Epithelial cell of prostate (primary cell): ENCODE results near the gene ADGRG3.

ENCODE experiments used
- DNase-seq: peaks from one replicate; pipeline ENCODE4 v3.0.0-alpha.2; 2011; ENCODE audit warnings: low read depth, low spot score
- H3K27ac ChIP-seq: fragments of 450-650 bp; 2 replicates; pipeline ENCODE4 v1.5.1; 2017; ENCODE audit warnings: mild to moderate bottlenecking

Gene ADGRG3, protein sequence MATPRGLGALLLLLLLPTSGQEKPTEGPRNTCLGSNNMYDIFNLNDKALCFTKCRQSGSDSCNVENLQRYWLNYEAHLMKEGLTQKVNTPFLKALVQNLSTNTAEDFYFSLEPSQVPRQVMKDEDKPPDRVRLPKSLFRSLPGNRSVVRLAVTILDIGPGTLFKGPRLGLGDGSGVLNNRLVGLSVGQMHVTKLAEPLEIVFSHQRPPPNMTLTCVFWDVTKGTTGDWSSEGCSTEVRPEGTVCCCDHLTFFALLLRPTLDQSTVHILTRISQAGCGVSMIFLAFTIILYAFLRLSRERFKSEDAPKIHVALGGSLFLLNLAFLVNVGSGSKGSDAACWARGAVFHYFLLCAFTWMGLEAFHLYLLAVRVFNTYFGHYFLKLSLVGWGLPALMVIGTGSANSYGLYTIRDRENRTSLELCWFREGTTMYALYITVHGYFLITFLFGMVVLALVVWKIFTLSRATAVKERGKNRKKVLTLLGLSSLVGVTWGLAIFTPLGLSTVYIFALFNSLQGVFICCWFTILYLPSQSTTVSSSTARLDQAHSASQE

DNA sequence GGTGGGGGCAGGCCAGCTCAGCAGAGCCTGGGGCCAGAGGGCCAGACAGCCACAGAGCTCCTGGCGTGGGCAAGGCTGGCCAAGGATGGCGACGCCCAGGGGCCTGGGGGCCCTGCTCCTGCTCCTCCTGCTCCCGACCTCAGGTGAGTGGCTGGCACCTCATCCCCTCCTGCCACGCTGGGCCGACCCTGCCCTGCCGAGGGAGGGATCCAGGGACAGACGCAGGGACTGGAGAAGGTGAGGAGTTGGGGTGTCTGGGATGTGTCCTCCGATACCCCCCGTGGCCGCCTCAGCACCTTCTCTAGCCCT lies at the start of gene ADGRG3:
TSS of gene ADGRG3 (plus strand) at position 44 of the 309 bp plus-strand sequence. CDS start at position 86, 42 bp downstream.
- no peak within 1 kb of the TSS for H3K27ac ChIP-seq
- no peak for DNase-seq

DNA sequence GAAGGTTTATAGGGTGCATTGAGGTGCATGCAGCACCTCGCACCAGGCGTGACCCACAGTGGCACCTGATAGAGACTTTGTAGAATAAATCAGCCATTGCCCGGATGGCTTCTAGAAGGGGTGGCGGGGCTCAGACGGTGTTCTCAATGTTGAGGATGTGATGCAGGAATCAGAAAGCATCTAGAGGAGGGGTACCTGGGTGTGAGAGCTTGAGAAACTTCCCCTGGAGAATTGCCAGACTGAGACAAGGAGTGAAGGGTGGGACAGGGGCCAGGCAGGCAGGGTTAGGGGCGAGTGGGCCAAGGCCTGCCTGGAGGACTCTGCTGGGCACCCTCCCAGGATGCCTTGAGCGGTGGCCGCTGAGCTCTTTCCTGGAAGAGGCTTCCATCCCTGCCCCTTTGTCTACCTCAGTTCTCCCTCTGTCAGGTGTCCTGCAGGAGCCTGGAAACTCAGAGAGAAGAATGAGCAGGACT lies 48.9 kb upstream of the ADGRG3 start:
- peak overlapping the region; percentile 97 for H3K27ac ChIP-seq
- DNase-seq = no peak

DNA sequence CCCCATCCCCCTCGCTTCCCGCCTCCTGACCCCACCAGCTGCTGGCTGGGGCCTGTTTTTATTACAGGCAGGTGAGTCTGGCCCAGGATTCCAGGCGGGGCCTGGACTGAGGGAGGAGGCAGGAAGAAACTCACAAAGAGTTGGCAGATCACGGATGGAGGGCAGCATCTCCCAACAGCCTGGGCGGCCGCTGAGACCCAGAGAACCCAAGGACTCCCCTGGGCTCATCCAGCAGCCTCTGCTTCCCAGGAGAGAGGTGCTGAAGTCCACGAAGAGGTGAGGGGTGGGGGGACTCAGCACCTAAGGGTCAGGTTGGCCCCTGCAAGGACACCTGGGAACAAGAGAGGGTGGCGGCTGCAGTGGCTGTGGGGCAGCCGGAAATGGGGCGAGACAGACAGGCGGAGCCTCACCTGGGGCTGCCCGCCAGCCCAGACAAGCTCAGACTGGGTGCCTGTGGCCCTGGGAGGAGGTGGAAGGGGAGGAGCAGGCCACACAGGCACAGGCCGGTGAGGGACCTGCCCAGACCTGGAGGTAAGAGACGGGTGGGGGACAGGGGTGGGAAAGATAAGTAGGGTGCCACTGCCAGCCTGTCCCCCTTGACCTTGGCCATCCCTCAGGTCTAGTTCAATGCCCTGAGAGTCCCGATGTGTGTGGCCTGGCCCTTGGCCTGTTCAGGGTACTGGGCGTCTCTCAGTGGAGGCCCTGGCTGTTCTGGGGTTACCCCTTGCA lies 48.3 kb upstream of the ADGRG3 start:
- DNase-seq = no peak
- peak overlapping the region; percentile 97 for H3K27ac ChIP-seq

DNA sequence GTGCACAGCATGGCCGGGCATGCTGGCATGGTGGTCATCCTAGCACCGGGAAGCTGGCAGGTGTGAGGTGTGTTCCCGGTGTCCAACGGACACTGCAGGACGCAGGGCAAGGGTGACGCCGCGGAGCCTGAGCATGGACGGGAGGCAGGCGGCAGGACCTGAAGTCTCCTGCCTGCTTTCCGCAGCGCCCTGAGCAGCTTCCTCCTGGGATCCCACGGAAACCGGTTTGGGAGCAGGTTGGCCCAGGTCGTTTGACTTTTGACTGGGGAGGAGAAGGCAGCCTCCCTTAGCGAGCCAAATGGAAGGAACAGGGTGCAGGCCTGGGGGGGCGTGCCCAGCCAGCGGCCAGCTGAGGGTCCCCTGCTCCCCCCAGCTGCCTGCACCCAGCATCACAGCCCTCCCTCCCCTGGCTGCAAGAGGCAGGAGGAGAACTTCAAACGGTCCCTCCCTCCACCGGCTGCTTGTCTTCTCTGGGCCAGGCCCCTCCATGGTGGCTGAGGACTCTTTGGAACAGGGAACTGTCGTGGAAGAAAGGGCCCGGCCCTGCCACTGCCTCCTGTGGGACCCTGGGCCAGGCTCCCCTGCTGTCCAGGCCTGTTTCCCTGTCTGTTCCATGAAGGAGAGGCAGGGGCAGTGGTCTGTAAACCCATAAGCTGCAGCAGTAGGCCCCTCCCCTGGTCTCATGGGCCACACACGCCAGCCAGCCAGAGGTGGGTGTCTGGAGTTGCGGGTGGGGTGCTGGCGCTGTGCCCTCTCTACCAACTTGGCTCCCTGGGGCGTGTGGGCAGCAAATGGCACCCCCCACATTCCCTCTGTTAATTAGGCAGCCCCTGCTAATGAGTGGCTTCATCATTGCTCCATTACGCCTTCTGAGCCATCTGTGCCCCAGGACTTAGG lies 47.5 kb upstream of the ADGRG3 start:
- no peak for DNase-seq
- peak overlapping the region; percentile 97 for H3K27ac ChIP-seq

DNA sequence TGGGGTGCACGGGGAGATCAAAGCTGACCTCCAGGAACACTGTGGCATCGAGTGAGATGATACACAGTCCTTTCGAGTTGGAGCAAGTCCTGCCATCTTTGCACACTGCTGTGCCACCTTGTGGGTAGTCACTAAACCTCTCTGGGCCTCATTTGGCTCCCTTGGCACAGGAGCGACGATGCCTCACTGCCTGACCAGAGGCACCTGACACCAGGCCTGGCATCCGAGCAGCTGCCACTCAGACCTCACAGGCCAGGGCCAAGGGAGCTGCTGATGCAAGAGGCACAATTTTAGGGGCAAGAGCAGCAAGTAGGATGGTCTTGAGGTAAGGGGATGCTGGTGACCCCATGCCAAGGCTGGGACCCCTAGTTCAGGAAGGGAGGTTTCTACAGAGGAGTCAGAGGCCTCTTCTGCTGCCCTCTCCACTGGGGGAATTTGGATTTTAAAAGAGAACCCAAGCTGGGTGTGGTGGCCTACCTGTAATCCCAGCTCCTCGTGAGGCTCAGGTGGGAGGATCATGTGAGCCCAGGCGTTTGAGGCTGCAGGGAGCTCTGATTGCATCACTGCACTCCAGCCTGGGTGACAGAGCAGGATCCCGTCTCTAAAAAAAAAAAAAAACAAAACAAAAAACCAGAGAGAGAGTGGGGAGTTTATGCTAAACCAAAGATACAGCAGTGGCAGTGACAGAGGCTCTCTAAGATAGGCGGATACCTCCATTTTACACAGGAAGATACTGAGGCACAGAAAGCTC lies 46.4 kb upstream of the ADGRG3 start:
- peak overlapping the region; percentile 97 for H3K27ac ChIP-seq
- no peak for DNase-seq

DNA sequence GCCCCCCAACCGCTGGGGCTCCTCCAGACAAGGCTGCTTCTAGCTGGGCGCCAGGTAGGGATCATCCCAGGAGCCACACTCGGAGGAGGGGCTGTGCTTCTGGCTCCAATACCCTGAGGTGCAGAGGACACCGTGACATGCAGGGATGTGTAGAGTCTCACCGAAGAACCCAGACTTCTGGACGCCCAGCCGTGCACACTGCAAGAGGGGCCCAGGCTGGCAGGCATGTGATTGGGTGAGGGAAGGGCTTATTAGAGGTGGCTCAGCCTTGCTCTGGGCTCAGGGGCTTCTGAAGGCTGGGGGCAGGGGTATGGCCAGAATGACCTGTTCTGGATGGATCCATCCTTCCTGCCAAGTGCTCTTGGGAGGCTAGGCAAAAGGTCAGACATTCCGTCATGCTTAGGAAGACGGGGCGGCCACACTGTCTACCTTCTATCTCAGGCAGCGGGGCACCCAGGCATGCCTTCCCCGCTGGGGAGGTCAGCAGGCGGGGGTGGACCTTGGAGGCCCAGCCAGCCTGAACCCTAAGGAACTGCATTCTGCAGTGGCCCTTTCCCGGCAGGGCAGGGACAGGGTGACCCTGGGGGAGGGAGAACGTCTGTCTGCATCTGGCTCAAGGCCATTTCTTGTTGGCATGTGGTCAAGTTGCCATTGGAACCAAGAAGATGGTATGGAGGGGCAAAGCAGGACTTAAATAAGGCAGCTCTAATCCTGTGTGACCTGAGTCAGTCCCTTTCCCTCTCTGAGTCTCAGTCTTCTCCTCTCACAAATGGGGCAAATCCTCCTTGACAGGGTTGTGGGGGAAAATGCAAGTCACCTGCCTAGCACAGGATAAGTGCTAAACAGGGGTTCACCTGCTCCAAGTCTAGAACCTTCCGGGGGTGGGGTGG lies 45.5 kb upstream of the ADGRG3 start:
- no peak for DNase-seq
- H3K27ac ChIP-seq = peak overlapping the region; percentile 97

DNA sequence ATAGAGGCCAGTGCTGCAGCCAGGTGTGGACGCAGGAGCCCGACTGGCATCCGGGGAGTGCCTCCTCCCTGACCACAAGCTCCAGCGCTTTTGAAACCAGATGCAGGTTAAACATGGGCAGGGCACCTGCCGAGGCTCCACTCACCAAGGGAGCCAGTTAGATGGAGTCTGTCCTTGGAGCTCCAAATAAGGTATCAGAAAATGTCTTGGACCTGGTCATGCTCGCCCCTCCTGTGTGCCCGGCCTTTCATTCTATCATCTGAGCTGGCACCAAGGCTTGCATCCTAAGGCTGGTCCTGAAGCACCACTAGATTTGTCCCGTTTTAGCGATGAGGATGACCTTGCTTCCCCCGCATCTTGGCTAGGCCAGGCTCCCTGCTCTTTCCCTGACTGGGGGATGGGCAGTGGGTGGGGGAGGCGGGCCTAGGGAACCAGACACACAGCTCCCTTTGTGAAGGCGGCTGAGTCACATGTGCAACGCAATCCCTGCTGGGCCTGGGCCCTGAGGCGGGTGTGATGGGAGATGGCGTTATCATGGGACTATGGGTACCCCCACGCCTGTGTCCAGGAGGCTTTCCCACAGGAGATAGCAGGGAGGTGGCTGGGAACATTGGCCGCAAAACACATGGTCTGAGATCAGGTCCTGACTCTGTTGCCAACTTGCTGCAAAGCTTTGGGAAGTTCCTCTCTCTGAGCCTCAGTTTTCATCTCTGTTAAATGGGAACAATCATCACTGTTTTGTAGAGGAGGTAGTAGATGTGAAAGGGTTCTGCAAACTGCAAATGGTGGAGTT lies 44.7 kb upstream of the ADGRG3 start:
- DNase-seq = no peak
- peak overlapping the region; percentile 97 for H3K27ac ChIP-seq

DNA sequence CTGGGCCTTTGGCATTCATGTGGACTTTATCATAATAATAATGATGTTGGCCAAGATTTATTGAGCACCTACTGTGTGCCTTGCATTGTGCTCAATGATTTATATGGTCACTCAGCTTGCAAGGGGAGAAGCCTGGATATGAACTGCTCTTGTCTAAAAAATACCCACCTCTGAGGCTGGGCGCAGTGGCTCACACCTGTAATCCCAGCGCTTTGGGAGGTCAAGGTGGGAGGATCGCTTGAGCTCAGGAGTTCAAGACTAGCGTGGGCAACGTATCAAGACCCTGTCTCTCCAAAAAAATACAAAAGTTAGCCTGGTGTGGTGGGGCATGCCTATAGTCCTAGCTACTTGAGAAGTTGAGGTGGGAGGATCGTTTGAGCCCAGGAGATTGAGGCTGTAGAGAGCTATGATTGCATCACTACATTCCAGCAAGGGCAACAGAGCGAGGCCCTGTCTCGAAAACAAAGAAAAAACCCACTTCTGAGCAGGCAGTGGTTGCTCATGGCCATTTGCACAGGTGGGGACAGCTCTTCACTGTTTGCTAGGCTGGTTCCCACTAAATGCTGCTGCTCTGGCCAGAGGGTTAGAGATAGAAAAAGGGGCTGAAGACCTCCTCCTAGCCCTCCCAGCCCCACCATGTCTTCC lies 43.9 kb upstream of the ADGRG3 start:
- H3K27ac ChIP-seq = peak overlapping the region; percentile 97
- DNase-seq = no peak

DNA sequence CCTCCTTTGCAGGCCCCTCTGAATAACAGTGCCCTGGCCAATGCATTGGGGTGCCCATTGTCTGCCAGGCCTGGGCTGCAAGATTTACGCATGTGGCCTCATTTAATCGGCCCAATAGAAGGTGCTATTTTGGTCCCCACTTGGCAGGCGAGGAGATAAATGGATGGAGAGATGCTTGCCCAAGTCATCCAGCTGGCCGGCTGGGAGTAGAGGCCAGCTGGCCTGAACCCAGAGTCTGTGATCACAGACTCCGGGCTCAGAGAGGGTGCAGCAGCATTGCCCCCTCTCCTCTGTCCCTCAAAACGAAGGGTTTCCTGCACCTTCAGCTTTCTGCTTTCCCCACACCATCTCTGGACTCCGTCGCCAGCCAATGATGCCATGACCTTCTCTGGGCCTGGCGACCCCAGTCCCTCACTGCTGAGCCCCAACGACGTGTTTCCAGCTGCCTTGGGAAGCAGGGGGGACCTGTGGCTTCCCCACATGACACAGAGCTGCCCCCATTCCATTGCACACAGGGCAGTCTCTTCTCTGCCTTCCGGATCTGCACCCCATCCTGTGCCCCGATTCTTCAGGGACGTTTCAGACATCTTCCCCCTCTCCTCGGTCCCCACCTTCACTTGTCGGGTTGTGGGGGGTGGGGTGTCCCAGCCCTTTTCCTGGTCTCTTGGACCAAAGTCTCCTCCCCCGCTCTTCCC lies 43.2 kb upstream of the ADGRG3 start:
- DNase-seq = no peak
- H3K27ac ChIP-seq = peak overlapping the region; percentile 97

DNA sequence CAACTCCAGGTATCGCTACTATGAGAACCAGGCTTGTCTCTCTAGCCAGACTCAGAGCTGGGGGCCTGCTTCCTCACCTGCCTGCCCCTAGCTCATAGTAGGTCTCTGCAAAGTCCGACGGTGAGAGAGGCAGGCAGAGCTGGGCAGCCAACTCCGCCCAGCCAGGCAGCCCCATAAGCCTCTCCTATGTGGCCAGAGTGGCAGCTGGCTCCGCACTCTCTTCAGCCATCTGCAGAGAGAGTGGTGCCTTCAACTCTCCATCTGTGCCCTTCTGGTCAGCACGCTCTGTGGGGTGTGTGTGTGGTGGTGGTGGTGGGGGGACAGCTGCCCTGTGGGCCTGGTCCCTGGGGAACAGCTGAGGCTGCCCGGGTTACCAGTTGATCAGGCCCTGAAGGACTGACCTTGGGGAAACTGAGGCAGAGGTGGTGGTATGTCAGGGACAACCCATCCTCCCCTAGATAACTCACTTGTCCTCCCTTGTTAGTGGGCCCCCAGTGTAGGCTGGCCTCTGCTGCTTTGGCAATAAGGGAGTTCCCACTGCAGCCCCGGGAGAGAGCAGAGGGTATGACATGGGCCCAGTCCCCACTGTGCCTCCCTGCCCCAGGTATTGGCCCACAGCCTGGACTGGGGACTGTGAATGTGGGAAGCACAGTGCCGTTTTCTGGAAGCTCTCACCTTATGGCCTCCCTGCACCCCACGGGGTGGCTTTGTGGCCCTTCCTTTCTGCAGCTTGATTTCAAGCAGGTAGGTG lies 41.5 kb upstream of the ADGRG3 start:
- DNase-seq = no peak
- peak overlapping the region; percentile 64 for H3K27ac ChIP-seq

DNA sequence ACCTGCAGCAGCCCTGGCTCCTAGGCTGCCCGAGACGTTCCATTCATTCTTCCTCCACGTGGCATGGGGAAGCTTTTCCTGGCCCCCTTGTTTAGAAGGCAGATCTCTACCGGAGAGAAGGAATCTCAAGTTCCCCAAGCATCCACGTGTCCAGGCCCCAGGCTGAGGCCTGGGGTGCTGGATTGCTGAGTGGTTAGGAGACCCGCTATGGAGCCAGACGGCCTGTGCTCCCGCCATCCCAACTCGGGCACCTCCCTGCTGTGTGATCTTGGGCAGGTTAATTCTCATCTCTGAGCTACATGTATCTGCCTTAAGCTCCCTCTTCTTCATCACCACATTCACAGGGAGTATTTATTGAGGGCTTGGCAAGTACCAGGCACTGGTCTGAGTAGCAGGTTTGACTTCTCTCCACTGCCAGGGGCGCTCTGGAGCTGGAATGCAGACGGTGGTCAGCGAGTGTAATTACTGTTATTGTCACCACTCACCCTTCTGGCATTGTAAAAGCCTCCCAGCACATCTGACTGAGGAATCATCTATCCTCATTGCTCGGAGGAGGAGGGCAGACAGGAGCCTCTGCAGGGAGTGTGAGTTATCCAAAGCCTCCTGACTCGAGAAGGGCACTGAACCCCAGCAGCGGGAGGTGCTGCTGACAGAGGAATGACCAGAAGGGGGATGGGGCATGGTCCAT lies 40.8 kb upstream of the ADGRG3 start:
- peak overlapping the region; percentile 64 for H3K27ac ChIP-seq
- DNase-seq = no peak

DNA sequence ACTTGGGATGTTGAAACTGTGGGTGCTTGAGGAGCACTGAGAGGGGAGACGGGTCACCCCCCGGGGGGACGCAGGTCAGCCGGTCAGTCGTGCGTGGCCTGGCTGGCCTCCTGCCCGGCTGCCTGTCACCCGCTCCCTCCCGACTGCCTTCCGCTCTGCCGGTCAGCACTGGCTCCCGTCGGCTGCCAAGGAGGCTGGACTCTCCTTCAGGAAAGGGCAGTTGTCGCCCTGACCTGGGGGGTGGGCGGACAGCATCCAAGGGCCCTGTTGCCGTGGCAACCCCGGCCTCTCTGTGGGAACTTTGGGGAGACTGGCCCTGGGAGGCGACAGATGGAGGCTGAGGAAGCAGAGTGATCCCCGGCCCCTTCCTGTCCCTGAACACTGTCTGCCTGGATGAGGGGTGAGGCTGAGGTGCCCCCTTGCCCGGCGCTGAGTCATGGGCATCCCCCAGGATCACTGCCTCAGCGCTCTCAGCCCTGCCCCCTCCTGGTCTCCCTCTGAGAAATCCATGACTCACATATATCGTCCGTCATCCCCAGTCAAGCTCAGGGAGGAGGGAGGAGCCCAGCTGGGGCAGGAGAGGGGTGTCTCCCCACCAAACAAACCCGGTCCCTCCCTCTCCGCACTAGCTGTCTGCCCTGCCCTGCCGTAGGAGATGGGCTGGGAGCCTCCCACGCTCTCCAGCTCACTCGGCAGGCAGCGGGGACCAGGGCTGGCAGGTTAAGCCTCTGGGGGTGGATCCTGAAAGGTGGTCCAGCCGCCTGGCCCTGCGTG lies 39.9 kb upstream of the ADGRG3 start, which contains the start of gene ADGRG1:
TSS of gene ADGRG1 (plus strand) at position 623 of the 774 bp plus-strand sequence. CDS start 21,658 bp downstream, outside the sequence.
- H3K27ac ChIP-seq = peak within 1 kb of the TSS; percentile 64

DNA sequence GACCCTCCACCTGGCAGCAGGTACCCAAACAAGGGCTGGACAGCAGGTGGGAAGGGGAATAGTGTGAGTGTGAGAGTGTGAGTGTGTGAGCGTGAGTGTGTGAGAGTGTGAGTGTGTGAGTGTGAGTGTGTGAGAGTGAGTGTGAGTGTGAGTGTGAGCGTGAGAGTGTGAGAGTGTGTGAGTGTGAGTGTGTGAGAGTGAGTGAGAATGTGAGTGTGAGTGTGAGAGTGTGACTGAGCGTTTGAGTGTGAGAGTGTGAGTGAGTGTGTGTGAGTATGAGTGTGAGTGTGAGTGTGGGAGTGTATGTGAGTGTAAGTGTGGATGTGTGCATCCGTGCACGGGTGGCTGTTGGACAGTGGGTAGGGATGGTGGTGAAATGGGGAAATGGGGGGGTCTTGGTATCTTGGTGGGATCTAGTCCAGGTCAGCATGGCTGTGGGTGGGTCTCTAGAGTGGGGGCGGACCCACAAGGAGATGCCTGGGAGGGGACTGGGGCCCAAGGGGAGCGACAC lies 39.3 kb upstream of the ADGRG3 start:
- peak overlapping the region; percentile 64 for H3K27ac ChIP-seq
- DNase-seq = no peak

More for the DNA sequence above, 39.9 kb upstream of the ADGRG3 start, which contains the start of gene ADGRG1:
- DNase-seq = peak; percentile 88
